Hepatic stellate cell (primary cell): ENCODE measurements around the gene ABHD16B.
A peak's percentile ranks its signal among the peaks of the same experiment; 100 is the strongest.

Experiments
- DNase-seq: peaks from one replicate; pipeline ENCODE4 v3.0.0; 2011; ENCODE audit warnings: low spot score

ABHD16B gene

DNA sequence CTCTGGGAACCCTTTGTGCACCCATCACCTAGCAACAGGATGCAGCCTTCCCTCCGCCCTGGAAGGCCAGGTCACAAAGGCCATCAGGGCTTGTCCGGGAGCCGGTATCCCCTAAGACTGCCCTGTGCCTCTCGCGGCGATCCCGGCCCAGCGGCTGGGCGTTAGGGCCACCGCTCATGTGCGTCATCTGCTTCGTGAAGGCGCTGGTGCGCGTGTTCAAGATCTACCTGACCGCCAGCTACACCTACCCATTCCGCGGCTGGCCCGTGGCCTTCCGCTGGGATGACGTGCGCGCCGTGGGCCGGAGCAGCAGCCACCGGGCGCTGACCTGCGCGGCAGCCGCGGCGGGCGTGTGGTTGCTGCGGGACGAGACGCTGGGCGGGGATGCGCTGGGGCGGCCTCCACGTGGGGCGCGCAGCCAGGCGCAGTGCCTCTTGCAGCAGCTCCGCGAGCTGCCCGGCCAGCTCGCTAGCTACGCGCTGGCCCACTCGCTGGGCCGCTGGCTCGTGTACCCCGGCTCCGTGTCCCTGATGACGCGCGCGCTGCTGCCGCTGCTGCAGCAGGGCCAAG lies at the start of gene ABHD16B:
Gene ABHD16B, plus strand, starts transcription at position 134 of the 570 bp plus-strand sequence. Its CDS starts 43 bp downstream, at position 177.
- DNase-seq, result no peak

DNA sequence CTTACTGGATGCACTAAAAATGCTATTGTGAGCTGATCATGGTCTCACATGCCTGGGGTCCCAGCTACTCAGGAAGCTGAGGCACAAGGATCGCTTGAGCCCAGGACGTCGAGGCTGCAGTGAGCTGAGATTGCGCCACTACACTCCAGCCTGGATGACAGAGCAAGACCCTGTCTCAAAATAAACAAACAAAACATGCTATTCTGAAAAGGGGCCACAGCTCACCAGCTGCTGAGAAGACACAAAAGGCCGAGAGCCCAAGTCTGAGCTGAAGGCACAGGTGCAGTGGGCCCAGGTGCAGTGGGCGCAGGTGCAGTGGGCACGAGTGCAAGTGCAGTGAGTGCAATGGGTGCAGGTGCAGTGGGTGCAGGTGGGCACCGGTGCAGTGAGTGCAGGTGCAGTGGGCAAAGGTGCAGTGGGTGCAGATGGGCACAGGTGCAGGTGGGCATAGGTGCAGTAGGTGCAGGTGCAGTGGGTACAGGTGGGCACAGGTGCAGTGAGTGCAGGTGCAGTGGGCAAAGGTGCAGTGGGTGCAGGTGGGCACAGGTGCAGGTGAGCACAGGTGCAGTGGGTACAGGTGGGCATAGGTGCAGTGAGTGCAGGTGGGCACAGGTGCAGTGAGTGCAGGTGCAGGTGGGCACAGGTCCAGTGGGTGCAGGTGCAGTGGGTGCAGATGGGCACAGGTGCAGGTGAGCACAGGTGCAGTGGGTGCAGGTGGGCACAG lies 46.2 kb upstream of the ABHD16B start:
- DNase-seq, result no peak

DNA sequence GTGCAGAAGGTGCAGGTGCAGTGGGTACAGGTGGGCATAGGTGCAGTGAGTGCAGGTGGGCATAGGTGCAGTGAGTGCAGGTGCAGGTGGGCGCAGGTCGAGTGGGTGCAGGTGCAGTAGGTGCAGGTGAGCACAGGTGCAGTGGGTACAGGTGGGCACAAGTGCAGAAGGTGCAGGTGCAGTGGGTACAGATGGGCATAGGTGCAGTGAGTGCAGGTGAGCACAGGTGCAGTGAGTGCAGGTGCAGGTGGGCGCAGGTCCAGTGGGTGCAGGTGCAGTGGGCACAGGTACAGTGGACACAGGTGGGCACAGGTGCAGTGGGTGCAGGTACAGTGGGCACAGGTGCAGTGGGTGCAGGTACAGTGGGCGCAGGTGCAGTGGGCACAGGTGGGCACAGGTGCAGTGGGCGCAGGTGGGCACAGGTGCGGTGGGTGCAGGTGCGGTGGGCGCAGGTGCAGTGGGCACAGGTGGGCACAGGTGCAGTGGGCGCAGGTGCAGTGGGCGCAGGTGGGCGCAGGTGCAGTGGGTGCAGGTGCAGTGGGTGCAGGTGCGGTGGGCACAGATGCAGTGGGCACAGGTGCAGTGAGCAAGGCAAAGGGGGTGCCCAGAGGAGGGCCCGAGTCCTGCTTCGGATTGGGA lies 45.6 kb upstream of the ABHD16B start:
- DNase-seq, result no peak

DNA sequence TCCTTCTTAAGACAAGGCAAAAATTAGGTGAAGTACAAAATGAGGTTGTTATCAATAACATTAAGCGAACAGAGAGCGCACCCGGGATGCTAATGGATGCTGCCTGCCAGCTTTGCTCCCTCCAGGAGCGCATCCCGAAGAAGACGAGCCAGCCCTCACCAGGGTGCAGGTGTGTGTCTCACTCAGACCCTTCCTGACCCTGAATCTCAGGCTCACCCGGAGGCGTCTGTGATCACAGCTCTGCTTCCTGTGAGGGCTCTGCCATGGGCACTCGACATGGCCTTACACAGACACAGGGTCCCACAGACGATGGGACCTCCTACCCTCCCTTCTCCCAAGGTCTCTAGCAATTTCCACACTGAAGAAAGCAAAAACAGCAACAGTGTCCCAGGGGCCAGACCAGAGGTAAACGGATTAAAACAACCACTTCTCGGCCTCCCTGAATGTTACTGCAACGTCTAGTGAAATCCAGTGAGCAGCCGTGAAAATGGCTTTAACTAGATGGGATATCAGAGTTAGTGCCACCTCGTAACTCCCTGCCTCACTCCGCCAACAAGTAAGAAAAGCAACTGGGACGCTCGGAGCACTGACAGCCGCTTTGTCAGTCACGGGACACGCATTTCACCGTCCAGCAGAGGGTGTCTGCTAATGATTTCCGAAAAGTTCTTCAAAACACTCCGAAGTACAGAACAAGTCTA lies 41.9 kb upstream of the ABHD16B start:
- peak; percentile 69 for DNase-seq

DNA sequence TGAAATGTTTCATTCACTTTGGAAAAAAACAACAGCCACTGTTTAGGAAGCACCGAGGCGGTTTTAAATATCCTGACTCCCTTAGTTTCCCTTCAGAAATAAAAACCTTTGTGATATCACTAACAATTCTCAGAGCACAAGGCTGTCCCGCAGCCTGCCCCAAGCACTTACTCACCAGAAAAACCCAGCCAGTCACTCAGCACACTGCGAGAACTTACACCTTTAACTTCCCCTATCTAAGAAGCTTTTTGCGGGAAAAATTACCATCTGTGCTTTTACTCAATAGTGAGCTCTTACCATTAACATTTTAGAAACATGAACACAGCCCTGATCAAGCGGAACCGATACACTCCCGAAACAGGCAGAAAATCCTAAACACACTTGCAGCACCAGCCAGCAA lies 39.5 kb upstream of the ABHD16B start:
- no peak for DNase-seq

DNA sequence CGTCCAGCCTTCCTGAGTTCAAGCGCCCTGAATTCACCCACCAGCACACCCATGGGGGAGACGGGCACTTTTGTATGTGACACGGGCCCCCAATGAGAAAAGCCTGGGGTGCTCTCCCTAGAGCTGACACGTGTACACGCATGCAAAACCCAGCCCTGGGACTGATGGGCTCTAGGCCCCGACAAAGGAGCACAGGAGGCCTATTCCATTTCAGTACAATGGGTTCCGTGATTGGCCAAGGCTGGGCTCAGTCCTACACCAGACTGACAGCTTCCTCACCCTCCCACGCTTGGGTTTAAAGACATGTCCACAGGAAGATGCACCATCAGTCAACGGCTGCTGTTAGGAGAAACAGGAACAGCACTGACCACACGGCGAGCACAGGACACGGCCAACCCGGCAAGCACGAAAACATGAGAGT lies 39.0 kb upstream of the ABHD16B start:
- no peak for DNase-seq

DNA sequence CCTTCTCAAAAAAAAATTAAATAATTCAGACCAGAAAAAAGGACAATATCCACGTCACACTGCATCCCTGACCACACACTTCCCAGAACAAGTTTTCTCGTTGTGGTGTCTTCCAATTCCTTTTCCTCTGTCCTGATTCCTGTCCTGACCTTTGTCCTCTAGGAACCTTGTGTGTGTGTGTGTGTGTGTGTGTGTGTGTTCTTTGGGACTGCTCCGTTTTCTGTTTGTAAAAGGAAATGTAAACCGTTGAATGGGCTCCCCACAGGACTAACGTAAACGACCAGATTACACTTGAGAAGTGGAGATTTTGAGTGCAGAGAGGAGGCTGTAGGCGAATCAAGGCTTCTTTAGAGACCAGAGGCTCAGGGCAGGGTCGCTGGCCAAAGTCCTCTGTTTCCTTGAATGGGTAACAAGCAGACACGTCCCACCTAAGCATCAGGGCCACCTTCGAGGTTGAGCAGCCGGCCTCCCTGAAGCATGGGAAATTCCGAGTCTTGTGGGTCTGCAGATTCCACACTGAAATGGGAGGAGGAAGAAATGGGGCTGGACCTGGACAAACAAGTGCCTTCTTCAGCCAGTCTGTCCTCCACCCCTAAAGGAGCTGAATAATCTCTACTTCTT lies 37.5 kb upstream of the ABHD16B start:
- DNase-seq, result no peak

DNA sequence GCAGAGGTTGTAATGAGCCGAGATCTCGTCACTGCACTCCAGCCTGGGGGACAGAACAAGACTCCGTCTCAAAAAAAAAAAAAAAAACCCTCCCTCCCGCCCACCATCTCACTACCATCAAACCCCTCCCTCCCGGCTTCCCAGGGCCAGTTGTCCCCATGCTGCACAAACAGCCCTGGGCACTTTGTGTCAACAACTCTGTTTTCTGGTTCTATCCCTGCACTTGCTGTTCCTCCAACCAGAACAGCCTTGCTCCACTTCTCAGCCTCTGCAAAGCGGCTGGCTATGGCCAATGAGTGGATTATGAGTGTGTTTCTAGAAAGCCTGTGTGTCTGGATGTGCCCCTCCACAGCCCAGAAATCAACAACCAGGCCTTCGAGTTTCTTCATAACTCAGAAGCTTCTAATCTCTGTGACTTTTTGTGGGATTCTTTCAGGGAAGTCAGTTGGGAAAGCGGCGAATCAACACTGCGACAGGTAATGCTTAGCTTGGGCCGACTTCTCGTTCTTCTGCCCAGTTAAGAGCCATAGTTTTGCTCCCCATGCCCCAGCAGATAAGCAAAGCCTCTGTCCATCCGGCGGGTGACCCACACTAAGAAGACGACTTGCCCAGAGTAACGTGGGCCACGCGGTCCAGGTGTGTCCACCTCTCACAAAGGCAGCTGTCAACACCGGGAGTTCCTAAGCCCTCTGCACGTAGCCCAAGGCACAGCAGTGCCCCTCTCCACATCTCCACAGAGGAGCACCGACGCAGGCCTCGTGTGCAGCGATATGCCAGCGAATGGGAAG lies 35.8 kb upstream of the ABHD16B start:
- DNase-seq, result no peak

DNA sequence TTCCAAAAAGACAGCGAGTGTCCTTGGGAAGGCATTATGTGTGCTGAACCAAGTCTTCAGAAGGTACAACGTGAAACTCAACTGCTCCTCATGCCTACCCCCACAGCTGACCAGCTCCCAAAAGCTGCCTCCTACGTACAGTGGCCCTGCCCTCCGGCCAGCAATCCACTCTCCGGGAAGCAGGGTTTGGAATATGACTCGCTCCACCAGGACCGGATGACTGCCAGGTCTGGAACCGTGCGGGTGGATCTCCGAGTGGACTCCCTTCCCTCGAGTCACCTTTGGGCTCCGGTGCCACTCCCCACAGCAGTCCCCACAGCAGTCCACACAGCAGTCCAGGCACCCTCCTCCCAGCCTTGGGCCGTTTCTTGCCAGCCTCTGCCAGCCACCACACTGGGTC lies 34.5 kb upstream of the ABHD16B start:
- peak; percentile 79 for DNase-seq

DNA sequence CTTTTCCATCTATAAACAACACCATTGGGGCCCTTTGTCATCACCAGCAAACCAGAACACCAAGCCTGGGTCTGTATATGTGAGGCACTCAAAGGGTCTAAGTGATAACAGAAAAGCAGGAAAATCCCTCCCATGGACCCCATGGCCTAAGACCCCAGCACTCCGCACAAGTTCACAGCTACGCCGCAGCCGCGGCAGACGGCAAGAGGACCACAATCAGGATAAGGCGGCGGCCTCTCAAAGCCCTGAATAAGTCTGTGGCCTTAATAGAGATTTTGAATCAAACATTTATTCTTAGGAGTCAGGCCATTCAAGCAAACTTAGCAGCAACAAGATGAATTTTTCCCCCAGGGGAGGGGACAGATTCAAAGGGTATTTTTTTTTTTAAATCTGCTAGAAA lies 33.2 kb upstream of the ABHD16B start:
- no peak for DNase-seq

DNA sequence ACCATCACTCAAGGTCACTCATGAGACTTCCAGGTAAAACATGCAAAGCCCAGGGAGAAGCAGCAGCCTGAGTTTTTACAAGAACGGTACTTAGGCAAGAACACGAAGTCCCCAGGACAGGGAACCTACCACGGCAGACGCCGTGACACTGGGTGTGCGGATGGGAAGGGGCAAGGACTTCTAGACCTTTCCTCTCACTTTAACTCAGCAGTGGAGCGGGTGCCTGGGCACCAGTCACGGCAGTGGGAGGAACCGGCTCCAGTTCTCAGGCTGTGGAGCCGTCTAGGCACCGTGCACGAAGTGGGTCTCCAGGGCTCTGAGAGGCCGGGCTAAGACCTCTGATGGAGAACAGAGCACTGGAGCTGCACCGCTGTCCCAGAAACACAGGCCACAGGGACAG lies 32.8 kb upstream of the ABHD16B start:
- no peak for DNase-seq

DNA sequence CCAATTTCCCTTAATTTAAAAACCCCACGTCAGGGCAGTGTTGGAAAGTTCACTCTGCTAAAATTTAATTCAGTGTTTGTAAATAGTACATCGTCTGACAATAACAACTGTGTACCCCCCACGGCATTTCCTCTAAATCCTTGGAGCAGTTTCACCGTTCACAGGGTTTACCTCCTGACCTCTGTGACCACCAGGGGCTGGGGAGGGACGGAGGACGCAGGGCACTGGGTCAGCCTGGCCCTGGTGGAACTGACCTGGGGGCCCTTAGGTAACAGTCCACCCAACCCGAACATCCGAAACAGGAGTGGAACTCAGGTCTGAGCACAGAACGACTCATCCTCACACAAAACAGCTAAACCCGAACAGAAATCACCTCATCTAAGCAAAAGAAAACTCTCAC lies 32.3 kb upstream of the ABHD16B start:
- no peak for DNase-seq

DNA sequence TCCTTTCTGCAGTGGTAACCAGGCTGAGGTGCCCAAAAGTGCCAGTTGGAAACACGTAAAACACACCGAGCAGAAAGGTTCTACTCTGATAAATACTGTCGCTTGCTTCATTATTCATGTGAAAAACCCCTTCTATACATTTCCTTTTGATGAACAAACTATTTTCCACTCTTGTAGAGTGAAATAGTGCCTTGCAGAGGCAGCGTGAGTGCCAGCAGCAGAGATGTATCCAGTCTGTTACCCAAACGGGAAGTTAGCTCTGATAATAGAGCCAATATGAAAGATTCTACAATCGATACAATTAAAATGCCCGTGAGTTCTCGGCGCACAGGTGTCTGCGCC lies 31.7 kb upstream of the ABHD16B start:
- no peak for DNase-seq

DNA sequence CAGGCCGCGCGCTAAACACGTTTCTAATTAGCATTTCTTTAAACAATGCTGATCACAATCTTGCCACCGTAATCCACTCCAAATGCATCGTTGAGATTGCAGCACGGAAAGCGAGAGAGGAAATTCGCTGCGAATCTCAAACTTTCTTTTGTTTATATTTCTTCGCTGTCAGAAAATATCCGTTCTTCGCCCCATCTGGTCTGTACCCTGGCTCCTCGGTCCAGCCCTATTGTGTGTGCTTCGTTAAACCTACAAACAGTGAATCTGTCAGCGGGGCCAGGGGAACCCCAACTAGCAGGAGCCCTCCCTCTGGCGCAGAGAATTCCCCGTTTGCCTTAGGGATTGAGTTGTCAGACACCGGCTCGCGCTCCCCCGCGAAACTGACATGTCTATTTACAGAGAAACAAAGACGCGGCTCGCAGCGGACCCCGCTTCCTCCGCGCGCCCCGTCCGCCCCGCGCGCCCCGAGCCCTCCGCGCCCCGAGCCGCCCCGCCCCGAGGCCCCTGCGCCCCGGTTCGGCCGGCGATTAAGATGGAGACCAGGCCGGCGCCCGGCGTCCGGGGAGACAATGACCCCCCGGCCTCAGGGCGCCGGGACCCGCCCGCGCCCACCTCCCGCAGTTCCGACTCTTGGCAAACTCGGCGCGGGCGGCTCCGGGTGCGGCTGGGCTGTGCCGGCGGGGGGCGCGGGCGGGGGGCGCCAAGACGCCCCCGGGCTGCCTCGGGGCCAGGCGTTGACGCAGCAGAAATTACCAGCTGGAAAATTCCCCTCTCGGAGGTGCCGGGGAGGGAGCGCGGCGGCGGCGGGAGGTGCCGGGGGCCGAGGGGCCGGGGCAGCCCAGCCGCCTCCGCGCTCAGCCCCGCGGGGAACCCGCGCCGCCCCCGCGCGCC lies 31.1 kb upstream of the ABHD16B start:
- DNase-seq, result peak; percentile 53

DNA sequence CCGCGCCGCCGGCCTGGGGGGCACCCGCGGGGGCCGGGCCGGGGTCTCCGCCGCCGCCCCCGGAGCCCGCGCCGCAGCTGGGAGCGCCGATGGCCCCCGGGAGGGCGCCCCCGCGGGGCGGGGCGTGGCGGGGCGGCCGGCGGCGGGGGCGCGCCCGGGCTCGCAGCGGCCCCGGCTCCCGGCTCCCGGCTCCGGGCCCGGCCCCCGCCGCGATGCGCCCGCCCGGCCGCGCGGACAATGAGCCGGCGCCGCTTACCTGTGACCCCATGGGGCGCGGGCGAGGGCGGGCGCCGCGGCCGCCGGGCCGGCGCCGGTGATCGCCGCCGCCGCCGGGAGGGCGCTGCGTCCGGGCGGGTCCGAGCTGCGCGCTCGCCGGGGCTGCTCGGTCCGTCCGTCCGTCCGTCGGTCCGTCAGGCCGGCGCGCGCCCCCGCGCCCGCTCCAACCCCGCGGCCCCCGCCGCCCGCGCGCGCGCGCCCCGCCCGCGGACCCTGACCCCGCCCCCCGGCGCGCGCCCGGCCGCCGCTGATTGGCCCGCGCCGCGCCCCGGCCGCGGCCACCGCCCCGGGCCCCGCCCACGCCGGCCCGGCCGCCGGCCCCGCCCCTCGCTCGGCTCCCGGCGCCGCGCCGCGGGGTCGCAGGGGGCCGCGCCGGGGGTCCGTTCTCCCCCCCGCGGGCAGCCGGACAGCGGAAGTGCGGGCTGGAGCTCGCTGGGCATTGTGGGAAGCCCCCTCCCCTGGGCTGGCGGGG lies 30.3 kb upstream of the ABHD16B start, which contains the start of gene ZBTB46:
Gene ZBTB46, minus strand, starts transcription at position 424 of the 748 bp plus-strand sequence. CDS start 40,507 bp downstream, outside the sequence.
- peak; percentile 92 for DNase-seq

DNA sequence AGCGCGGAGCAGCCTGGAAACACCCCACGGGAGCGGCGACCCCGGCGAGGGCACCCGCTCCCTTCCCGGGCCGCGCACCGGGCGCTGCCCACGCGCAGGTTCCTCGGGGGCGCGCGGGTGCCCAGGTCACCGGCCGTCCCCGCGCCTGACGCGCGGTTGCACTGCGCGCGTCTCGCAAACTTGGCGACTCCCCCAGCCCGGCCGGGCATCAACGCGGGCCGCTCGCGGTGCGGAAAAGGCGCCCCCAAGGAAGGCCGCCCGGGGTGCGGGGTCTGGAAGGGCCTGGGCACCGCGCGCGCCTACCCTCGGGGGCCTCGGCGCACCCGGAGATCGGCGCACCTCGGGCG lies 29.7 kb upstream of the ABHD16B start:
- no peak for DNase-seq

DNA sequence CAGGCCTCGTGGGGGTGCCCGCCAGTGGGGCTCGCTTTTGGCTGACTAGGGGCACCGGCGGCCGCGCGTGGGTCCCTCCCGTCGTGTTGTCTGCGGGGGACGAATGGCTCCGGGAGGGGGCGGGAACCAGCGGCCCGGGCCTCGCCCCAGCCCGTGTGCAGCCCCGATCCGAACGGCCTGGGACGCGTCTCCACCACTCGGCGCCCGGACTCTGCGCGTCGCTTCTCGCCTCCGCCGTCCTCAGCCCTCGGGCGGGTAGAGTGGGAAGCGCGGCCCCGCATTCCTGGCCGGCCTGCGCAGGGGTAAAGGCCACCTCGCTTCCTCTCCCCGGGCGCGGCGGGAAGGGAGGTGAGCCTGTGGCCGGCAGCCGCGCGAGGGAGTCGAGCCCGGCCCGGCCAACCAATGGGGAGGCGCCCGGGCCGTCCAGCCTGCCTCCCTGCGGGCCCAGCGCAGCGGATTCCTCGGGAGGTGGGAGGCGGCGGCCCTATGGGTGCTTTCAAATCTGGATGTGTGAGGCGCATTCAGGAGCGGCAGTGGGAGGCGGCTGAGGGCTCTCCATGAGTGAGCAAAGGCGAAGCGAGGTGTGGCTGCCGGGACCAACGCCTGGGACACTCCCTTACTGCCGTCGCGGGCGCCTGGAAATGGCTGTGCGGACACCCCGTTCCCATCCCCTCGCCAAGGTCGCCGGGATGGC lies 29.2 kb upstream of the ABHD16B start:
- DNase-seq, result no peak

DNA sequence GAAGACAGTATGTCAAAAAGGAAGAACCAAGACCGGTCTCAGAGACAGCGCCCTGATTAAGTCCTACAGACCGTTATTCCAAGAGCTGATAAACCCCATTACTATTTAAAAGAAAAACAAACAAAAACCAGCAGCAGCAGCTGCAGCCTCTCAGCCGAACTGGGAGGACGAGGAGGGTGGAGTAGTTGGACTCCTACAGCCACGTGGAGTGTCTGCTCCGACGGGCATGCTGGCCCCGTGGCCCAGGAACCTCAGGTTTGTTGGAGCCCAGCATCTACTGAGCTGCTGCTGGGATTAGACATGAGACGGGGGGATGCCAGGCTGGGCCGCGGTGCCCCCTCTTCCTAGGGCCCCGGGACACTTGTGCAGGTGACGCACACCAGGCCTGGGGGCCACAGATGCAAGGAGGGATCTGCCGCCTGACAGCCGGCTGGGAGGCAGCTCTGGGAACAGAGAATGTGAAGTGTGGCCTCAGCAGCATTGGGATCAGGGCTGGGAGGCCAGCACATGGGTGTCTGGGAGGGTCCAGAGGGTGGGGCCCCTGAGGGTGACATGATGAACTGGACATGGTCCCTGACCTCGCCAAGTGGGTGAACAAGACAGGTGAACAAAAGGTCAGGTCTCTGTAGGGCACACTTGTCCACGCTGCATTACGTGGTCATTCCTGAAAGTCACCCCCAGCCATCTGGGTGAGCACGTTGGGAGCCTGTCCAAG lies 27.4 kb upstream of the ABHD16B start:
- peak; percentile 88 for DNase-seq

DNA sequence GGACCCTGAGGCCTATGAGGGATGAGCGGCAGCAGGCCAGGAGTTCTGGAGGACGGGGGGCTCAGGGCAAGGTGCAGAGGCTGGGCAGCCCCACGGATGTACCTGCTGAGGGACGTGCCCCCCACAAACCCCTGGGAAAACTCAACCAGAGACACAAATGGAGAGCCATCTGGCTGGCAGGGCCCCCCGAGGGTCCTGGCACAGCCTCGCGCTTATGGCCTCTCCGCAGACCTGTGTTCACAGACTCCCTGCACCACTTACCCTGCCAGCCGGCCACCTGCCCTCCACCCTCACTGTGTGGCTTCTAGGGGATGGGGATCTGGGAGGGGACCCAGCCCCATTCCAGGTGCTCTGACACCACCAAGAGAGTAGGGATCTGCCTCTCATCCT lies 26.8 kb upstream of the ABHD16B start:
- no peak for DNase-seq
